SK-N-MC (cell line): ENCODE results near the gene SLC4A4.

Source experiments
- DNase-seq: peaks from one replicate; pipeline ENCODE4 v3.0.0-alpha.2; 2011; ENCODE audit warnings: low read depth, low spot score
- H3K27ac ChIP-seq: fragments of 200-600 bp; sonication (generic); 2 replicates; pipeline ENCODE4 v1.5.1; 2016; ENCODE audit warnings: mixed run types
- H3K36me3 ChIP-seq: fragments of 200-600 bp; sonication (generic); 2 replicates; pipeline ENCODE4 v1.6.1; 2017; ENCODE audit warnings: antibody characterized with exemption, low read length, mixed read lengths; ENCODE audit not compliant: insufficient read depth
- H3K4me3 ChIP-seq: fragments of 200-600 bp; sonication (generic); 2 replicates; pipeline ENCODE4 v1.5.1; 2016
- H3K9ac ChIP-seq: fragments of 200-600 bp; sonication (generic); 2 replicates; pipeline ENCODE4 v1.8.0; 2017; ENCODE audit warnings: mixed run types, mixed read lengths; ENCODE audit not compliant: insufficient read length
- H3K9me3 ChIP-seq: fragments of 200-600 bp; sonication (generic); 2 replicates; pipeline ENCODE4 v1.6.1; 2017; ENCODE audit warnings: low read depth, mild to moderate bottlenecking, antibody characterized with exemption, low read length, moderate library complexity, mixed read lengths
- EZH2 ChIP-seq: fragments of 200-600 bp; sonication (generic); IDR thresholded peaks from one replicate; pipeline ENCODE4 v1.6.1; 2017; ENCODE audit warnings: antibody characterized with exemption
- FOXP2 ChIP-seq: optimal IDR thresholded peaks from 2 replicates; pipeline ENCODE3; 2011; ENCODE audit warnings: mild to moderate bottlenecking, moderate library complexity; ENCODE audit not compliant: insufficient read depth; ENCODE audit errors: extremely low read length, control extremely low read depth
- POLR2AphosphoS5 ChIP-seq: IDR thresholded peaks from 2 replicates; pipeline ENCODE4 v1.6.1; 2012; ENCODE audit warnings: mild to moderate bottlenecking, low read depth, low read length, borderline replicate concordance

Gene SLC4A4

GRCh38 chr4:71553605-71554004 lies 214.8 kb downstream of the SLC4A4 start:
- no peak overlapping the region for H3K9ac ChIP-seq
- H3K4me3 ChIP-seq = no peak overlapping the region
- DNase-seq = no peak
- H3K9me3 ChIP-seq = no peaks in the 10 kb centered on the region
- TF ChIP-seq POLR2AphosphoS5 (no peak), FOXP2 (no peak), EZH2 (no peak)
- H3K27ac ChIP-seq = no peak overlapping the region
- H3K36me3 ChIP-seq = no peaks in the 10 kb centered on the region; the same call in 1 of the 2 replicates

- Histone ChIP-seq H3K9me3 (no peaks in the 10 kb centered on the region), H3K9ac (no peak overlapping the region), H3K4me3 (no peak overlapping the region), H3K36me3 (no peaks in the 10 kb centered on the region; the same call in 1 of the 2 replicates), H3K27ac (no peak overlapping the region)
- TF ChIP-seq FOXP2 (no peak), POLR2AphosphoS5 (no peak), EZH2 (no peak)
- DNase-seq = no peak
These were observed 215.2 kb downstream of the SLC4A4 start for GRCh38 chr4:71554025-71554424.

GRCh38 chr4:71558248-71558647 lies 219.4 kb downstream of the SLC4A4 start:
- Histone ChIP-seq H3K36me3 (peaks cover 12% of the 10 kb centered on the region), H3K4me3 (no peak overlapping the region), H3K27ac (no peak overlapping the region), H3K9ac (no peak overlapping the region), H3K9me3 (no peaks in the 10 kb centered on the region)
- DNase-seq = no peak
- TF ChIP-seq POLR2AphosphoS5 = no peak
- no peak for TF ChIP-seq EZH2
- no peak for TF ChIP-seq FOXP2

GRCh38 chr4:71559957-71560571 lies 221.2 kb downstream of the SLC4A4 start:
- DNase-seq = no peak
- H3K9me3 ChIP-seq = no peaks in the 10 kb centered on the region
- no peak overlapping the region for H3K4me3 ChIP-seq
- no peak overlapping the region for H3K27ac ChIP-seq
- TF ChIP-seq EZH2 (no peak), FOXP2 (no peak), POLR2AphosphoS5 (no peak)
- H3K36me3 ChIP-seq = peaks cover 14% of the 10 kb centered on the region
- H3K9ac ChIP-seq = no peak overlapping the region

- Histone ChIP-seq H3K27ac (no peak overlapping the region), H3K9ac (no peak overlapping the region), H3K36me3 (peaks cover 19% of the 10 kb centered on the region), H3K9me3 (no peaks in the 10 kb centered on the region), H3K4me3 (no peak overlapping the region)
- no peak for TF ChIP-seq FOXP2
- TF ChIP-seq EZH2 = no peak
- no peak for TF ChIP-seq POLR2AphosphoS5
- no peak for DNase-seq
These were observed 226.0 kb downstream of the SLC4A4 start for GRCh38 chr4:71564775-71565174.

- H3K36me3 ChIP-seq = peaks cover 19% of the 10 kb centered on the region
- no peak for TF ChIP-seq POLR2AphosphoS5
- no peak for TF ChIP-seq EZH2
- no peak for TF ChIP-seq FOXP2
- no peak overlapping the region for H3K4me3 ChIP-seq
- no peak overlapping the region for H3K9ac ChIP-seq
- no peak overlapping the region for H3K27ac ChIP-seq
- no peak for DNase-seq
- H3K9me3 ChIP-seq = no peaks in the 10 kb centered on the region
These were observed 228.0 kb downstream of the SLC4A4 start for GRCh38 chr4:71566856-71567255.

- H3K36me3 ChIP-seq = peaks cover 16% of the 10 kb centered on the region
- no peaks in the 10 kb centered on the region for H3K9me3 ChIP-seq
- no peak overlapping the region for H3K9ac ChIP-seq
- no peak for DNase-seq
- no peak overlapping the region for H3K4me3 ChIP-seq
- H3K27ac ChIP-seq = no peak overlapping the region
- no peak for TF ChIP-seq FOXP2
- TF ChIP-seq EZH2 = no peak
- TF ChIP-seq POLR2AphosphoS5 = no peak
These were observed 229.3 kb downstream of the SLC4A4 start for GRCh38 chr4:71568131-71568530.

GRCh38 chr4:71570492-71570891 lies 231.7 kb downstream of the SLC4A4 start:
- H3K36me3 ChIP-seq = peaks cover 10% of the 10 kb centered on the region
- H3K9ac ChIP-seq = no peak overlapping the region
- H3K4me3 ChIP-seq = no peak overlapping the region
- H3K9me3 ChIP-seq = no peaks in the 10 kb centered on the region
- TF ChIP-seq FOXP2 = no peak
- no peak for TF ChIP-seq EZH2
- no peak for TF ChIP-seq POLR2AphosphoS5
- H3K27ac ChIP-seq = no peak overlapping the region; the same call in 1 of the 2 replicates
- no peak for DNase-seq

GRCh38 chr4:71571346-71571745 lies 232.5 kb downstream of the SLC4A4 start:
- Histone ChIP-seq H3K27ac (no peak overlapping the region), H3K4me3 (no peak overlapping the region), H3K36me3 (peaks cover 8% of the 10 kb centered on the region), H3K9me3 (no peaks in the 10 kb centered on the region), H3K9ac (no peak overlapping the region)
- no peak for DNase-seq
- TF ChIP-seq EZH2 (no peak), POLR2AphosphoS5 (no peak), FOXP2 (no peak)
